Left kidney (tissue), 2 donors: Measurements from ENCODE around the gene SFN. TPM values are rescaled to one million over a fixed set of nuclear protein-coding genes. Genes with fewer than 3 reads are reported as not detected.

Experiments
- DNase-seq: peaks from one replicate; pipeline ENCODE4 v3.0.0-alpha.2; 2013
- polyA plus RNA-seq: library from polyadenylated mRNA; unstranded; fragments of 120-200 nt; gene quantifications from one replicate; pipeline ENCODE4 v1.2.1, GENCODE V29; 2013; ENCODE audit not compliant: insufficient read length

The SFN gene
- polyA plus RNA-seq, 1 donor, result 0.55 TPM

DNA sequence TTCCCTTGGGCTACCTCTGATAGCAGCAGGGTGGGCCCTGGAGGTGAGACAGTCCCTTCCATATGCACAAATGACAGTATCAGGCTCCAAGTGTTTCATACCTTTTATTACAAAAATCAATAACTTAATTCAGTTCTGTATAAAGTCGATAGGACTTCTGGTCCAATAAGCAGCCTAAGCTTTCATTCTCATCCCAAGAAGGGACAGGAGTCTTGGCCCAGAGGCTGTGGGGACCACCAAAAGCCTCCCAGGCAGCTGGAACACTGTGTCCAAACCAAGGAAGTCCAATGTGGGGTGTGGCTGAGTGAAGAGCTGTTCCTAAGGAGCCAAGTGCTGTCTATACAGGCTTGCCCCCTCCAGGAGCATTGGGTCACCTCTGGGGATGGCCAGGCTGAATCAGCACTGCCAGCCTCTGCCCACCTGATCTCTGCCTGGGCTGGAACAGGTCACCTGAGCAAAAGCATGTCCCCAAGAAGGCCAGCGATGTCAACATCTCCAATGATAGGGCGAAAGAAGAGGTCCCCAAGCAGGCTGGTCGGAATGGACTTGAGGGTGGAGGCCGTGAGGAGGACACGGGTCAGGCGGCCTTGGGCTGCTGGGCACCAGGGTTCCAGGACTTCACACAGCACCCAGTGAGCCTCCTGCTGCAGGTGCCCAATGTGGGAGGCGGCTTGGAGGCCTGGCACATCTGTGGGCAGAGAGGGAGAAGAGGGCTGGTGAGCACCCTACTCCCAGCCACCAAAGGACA lies 48.6 kb downstream of the SFN start:
- no peak for DNase-seq

DNA sequence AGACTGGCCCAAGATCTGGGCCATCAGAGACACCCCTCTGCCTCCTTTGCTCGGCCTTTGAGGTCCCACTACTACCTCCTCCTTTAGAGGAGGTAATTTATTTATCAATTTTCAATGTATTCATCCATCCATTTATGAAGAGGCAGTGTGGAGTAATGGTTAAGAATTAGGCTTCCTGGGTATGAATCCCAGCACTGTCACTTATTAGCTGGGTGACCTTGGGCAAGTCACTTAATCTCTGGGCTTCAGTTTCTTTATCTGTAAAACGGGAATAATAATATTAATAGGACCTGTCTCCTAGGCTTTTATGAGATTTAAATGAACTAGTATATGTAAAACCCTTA lies 49.2 kb downstream of the SFN start:
- no peak for DNase-seq

DNA sequence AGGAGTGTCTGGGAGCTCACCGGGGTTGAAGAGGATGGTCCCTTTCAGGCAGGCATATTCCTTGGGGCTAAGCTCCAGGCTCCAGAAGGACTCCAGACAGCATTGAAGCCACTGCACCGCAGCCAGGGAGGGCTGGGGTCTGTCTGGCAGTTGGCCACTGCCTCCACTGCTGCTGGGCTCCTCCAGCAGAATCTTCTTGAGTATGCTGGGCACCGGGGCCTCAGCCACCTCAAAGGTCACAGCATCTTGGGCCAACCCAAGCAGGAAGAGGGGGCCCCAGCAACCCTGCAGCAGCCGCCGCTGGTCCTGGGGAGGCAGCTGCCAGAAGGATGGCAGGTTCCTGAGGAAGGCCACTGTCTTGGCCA lies 50.4 kb downstream of the SFN start:
- DNase-seq, result no peak

Other genes starting within 250 kb of the SFN start
- gene ARID1A, start 167.1 kb upstream of the SFN start, polyA plus RNA-seq, result 117 TPM
- gene PIGV, start 75.2 kb upstream of the SFN start, polyA plus RNA-seq, result 19.2 TPM
- 21.2 TPM for gene ZDHHC18, start 36.5 kb upstream of the SFN start, polyA plus RNA-seq
- gene GPN2, start 27.1 kb downstream of the SFN start, polyA plus RNA-seq, result 32.7 TPM
- 14.8 TPM for gene GPATCH3, start 37.3 kb downstream of the SFN start, polyA plus RNA-seq
- 1.00 TPM for gene NR0B2, start 50.8 kb downstream of the SFN start, polyA plus RNA-seq
- gene NUDC, start 58.6 kb downstream of the SFN start, polyA plus RNA-seq, result 84.9 TPM
- 7.5 TPM for gene KDF1, start 97.3 kb downstream of the SFN start, polyA plus RNA-seq
- 3.6 TPM for gene TRNP1, start 130.5 kb downstream of the SFN start, polyA plus RNA-seq
- 0.65 TPM for gene TENT5B, start 149.7 kb downstream of the SFN start, polyA plus RNA-seq